ENCODE results near the gene LTBP3. TPM values are rescaled to one million over a fixed set of nuclear protein-coding genes. Genes with fewer than 3 reads are reported as not detected.
A peak's percentile ranks its signal among the peaks of the same experiment; 100 is the strongest.

The LTBP3 gene
- total and polyA plus RNA-seq, 2 of the 4 experiments (the other 2 are of a cell fraction) = 6.6 to 145 TPM

GRCh38 chr11:65497141-65498041, 60.8 kb downstream of the LTBP3 start:
- H3K4me3 ChIP-seq (ENCODE audit: insufficient read depth, low read depth, low read length) = peak overlapping the region; percentile 72
- peak overlapping the region; percentile 100 for H2AK9ac ChIP-seq (replicated peaks; ENCODE audit: low read depth, low read length, poor library complexity)
- intact Hi-C loops (cut with micrococcal nuclease) (loop anchor here (2.0 kb wide), 2 partner anchors 49 to 77 kb away; no protein-coding TSS in a partner anchor), dilution Hi-C loops (cut with HindIII; ENCODE audit: low sequenced_read_pairs, unreplicated experiment) (no loop called here), in situ Hi-C loops (cut with MboI; ENCODE audit: low sequenced_read_pairs) (no loop called here)
- peak; percentile 70 for ATAC-seq (ENCODE audit: low read depth)
- 1% methylated on average over 46 of the region's 61 CpGs; no CpG with 5 or more reads in 1 of the 2 experiments for WGBS, 2 experiments (ENCODE audit: extremely low coverage in 2 of 2, insufficient read length in 1 of 2)
- H3K56ac ChIP-seq (ENCODE audit: extremely low read depth, insufficient read depth, low read length) = peak overlapping the region; percentile 100
- peaks cover 0 to 21% of the 10 kb centered on the region in 2 experiments; a peak in 3 of 4 replicates for H3K79me1 ChIP-seq (ENCODE audit: low read depth in 1 of 2, low read length in 2 of 2)
- H3K18ac ChIP-seq (ENCODE audit: low read depth, low read length) = peak overlapping the region; percentile 99
- peak overlapping the region; percentile 96 for H2BK5ac ChIP-seq (ENCODE audit: low read depth, low read length, poor library complexity, severe bottlenecking)
- peak overlapping the region; percentile 92 for H2BK20ac ChIP-seq (ENCODE audit: low read depth, low read length)
- H4K8ac ChIP-seq (ENCODE audit: low read depth in 2 of 2, low read length in 2 of 2) = peak overlapping the region; percentile 92 to 96
- DNase-seq = peak; percentile 97
- H2BK15ac ChIP-seq (ENCODE audit: low read depth, low read length) = peak overlapping the region; percentile 90
- no peaks in the 10 kb centered on the region for H3K9me3 ChIP-seq (ENCODE audit: control insufficient read depth, insufficient read depth, low read length)
- H3K23ac ChIP-seq (ENCODE audit: low read depth, low read length) = peak overlapping the region; percentile 100
- H3K9me1 ChIP-seq (ENCODE audit: insufficient read depth, low read length) = no peaks in the 10 kb centered on the region
- ChIA-PET POLR2A (ENCODE audit: unreplicated experiment) (interaction anchor here (0.6 to 14.2 kb wide), 10 partner anchors 8 to 79 kb away, joined by 3 to 494 read pairs (median 60); partner anchors contain the start of gene NEAT1), CTCF (interaction anchor here (2.1 to 2.6 kb wide), 2 partner anchors 18 to 26 kb away, joined by 8 to 12 read pairs; no protein-coding TSS in a partner anchor)
- TF ChIP-seq ELK1 (IDR thresholded peaks at IDR 0.05; ENCODE audit: borderline replicate concordance, low read depth, low read length) = no peak
- TF ChIP-seq MXI1 (IDR thresholded peaks at IDR 0.05; ENCODE audit: borderline replicate concordance, low read depth, low read length) = no peak
- TF ChIP-seq, protein P1, sequence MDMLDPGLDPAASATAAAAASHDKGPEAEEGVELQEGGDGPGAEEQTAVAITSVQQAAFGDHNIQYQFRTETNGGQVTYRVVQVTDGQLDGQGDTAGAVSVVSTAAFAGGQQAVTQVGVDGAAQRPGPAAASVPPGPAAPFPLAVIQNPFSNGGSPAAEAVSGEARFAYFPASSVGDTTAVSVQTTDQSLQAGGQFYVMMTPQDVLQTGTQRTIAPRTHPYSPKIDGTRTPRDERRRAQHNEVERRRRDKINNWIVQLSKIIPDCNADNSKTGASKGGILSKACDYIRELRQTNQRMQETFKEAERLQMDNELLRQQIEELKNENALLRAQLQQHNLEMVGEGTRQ (IDR thresholded peaks at IDR 0.05; ENCODE audit: low read depth, low read length) = peak; percentile 61
- peak; percentile 35; the same call in 1 of the 2 replicates for TF ChIP-seq FOS (IDR thresholded peaks at IDR 0.05; ENCODE audit: low read depth, low read length)
- peak; percentile 62; the same call in 1 of the 2 replicates for TF ChIP-seq NFE2L2 (IDR thresholded peaks at IDR 0.05; ENCODE audit: low read depth, low read length)
- TF ChIP-seq POLR2A (IDR thresholded peaks at IDR 0.05; ENCODE audit: low read depth, low read length) = no peak
- no peak for TF ChIP-seq MAFK (IDR thresholded peaks at IDR 0.05; ENCODE audit: low read depth, low read length)
- TF ChIP-seq MAZ (IDR thresholded peaks at IDR 0.05; ENCODE audit: borderline replicate concordance, low read depth, low read length) = no peak
- no peak for TF ChIP-seq CEBPB (IDR thresholded peaks at IDR 0.05; ENCODE audit: low read depth, low read length)
- TF ChIP-seq BHLHE40 (IDR thresholded peaks at IDR 0.05; ENCODE audit: low read depth, low read length) = peak; percentile 88
- TF ChIP-seq, protein P2, sequence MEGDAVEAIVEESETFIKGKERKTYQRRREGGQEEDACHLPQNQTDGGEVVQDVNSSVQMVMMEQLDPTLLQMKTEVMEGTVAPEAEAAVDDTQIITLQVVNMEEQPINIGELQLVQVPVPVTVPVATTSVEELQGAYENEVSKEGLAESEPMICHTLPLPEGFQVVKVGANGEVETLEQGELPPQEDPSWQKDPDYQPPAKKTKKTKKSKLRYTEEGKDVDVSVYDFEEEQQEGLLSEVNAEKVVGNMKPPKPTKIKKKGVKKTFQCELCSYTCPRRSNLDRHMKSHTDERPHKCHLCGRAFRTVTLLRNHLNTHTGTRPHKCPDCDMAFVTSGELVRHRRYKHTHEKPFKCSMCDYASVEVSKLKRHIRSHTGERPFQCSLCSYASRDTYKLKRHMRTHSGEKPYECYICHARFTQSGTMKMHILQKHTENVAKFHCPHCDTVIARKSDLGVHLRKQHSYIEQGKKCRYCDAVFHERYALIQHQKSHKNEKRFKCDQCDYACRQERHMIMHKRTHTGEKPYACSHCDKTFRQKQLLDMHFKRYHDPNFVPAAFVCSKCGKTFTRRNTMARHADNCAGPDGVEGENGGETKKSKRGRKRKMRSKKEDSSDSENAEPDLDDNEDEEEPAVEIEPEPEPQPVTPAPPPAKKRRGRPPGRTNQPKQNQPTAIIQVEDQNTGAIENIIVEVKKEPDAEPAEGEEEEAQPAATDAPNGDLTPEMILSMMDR (conservative IDR thresholded peaks at IDR 0.05; ENCODE audit: low read depth, low read length) = no peak
- no peaks in the 10 kb centered on the region for H3K27me3 ChIP-seq (ENCODE audit: control insufficient read depth, insufficient read depth, low read length)
- H3K36me3 ChIP-seq (ENCODE audit: control insufficient read depth, insufficient read depth, low read length) = peaks cover 11% of the 10 kb centered on the region
- H3K27ac ChIP-seq (ENCODE audit: insufficient read depth, low read length) = peak overlapping the region; percentile 99
- peaks cover 13% of the 10 kb centered on the region for H3K4me1 ChIP-seq (ENCODE audit: control insufficient read depth, insufficient read depth, low read length)
- peaks cover 29% of the 10 kb centered on the region for H4K20me1 ChIP-seq (ENCODE audit: insufficient read depth, low read length)
- peak overlapping the region; percentile 98 for H2AK5ac ChIP-seq (ENCODE audit: low read depth, low read length)
- H3K4ac ChIP-seq (ENCODE audit: low read depth, low read length) = peak overlapping the region; percentile 100
- H3K14ac ChIP-seq (replicated peaks; ENCODE audit: low read depth, low read length) = peak overlapping the region; percentile 100
- peak overlapping the region; percentile 100 for H4K91ac ChIP-seq (ENCODE audit: insufficient read depth, low read depth, low read length)
- H2BK120ac ChIP-seq (ENCODE audit: low read depth, low read length) = peak overlapping the region; percentile 96
- H4K5ac ChIP-seq (ENCODE audit: low read depth, low read length) = peak overlapping the region; percentile 100
- peak overlapping the region; percentile 99 for H3K9ac ChIP-seq (ENCODE audit: low read depth, low read length)
- H3K4me2 ChIP-seq (ENCODE audit: low read depth, low read length) = peak overlapping the region; percentile 97
- no TSS peak for BruUV-seq (replicated peaks)
- H2AFZ ChIP-seq (replicated peaks; ENCODE audit: low read length, poor library complexity) = peak overlapping the region; percentile 78

All from IMR-90 (cell line).